GM13977 (cell line): ENCODE results near the gene GCKR.

Source experiments
- DNase-seq: peaks from one replicate; pipeline ENCODE4 v3.0.0; 2012; ENCODE audit warnings: low spot score
- CTCF ChIP-seq: IDR thresholded peaks from 2 replicates; pipeline ENCODE4 v1.5.1; 2012; ENCODE audit warnings: mild to moderate bottlenecking, control low read depth; ENCODE audit not compliant: insufficient read depth; ENCODE audit errors: extremely low read depth, missing control alignments
- in situ Hi-C: fragments of 300-500 bp; cut with MboI; formaldehyde crosslinking; loops from one replicate; pipeline ENCODE4 v1.12.0; 2022; ENCODE audit warnings: low sequenced_read_pairs, low pct_unique_long_range_greater_than_20kb, mixed read lengths, inconsistent platforms; ENCODE audit not compliant: unreplicated experiment

GCKR gene

GRCh38 chr2:27502142-27502541, 5.5 kb downstream of the GCKR start:
- in situ Hi-C loops = no loop called here
- TF ChIP-seq CTCF = no peak
- DNase-seq = no peak

GRCh38 chr2:27506587-27506986, 9.9 kb downstream of the GCKR start:
- no peak for TF ChIP-seq CTCF
- in situ Hi-C loops = no loop called here
- DNase-seq = no peak

GRCh38 chr2:27507293-27507692, 10.7 kb downstream of the GCKR start:
- in situ Hi-C loops = no loop called here
- TF ChIP-seq CTCF = no peak
- DNase-seq = no peak

- DNase-seq = no peak
- TF ChIP-seq CTCF = no peak
- in situ Hi-C loops = no loop called here
Observed at GRCh38 chr2:27509326-27509725, 12.7 kb downstream of the GCKR start.

- in situ Hi-C loops = no loop called here
- no peak for DNase-seq
- no peak for TF ChIP-seq CTCF
Observed at GRCh38 chr2:27518113-27518781, 21.6 kb downstream of the GCKR start.

GRCh38 chr2:27518782-27519113, 22.1 kb downstream of the GCKR start:
- no peak for TF ChIP-seq CTCF
- in situ Hi-C loops = no loop called here
- DNase-seq = no peak

GRCh38 chr2:27520316-27520715, 23.7 kb downstream of the GCKR start:
- no peak for DNase-seq
- in situ Hi-C loops = no loop called here
- no peak for TF ChIP-seq CTCF
